IMR-90 (cell line): ENCODE measurements around the gene METTL5. TPM values are rescaled to one million over a fixed set of nuclear protein-coding genes. Genes with fewer than 3 reads are reported as not detected.

Experiments
- ATAC-seq: fragments of 200-7000 bp; cut with Tn5 transposase; 2 replicates; pipeline ENCODE4 v1.9.1; 2020; ENCODE audit warnings: low read depth, mild to moderate bottlenecking, moderate library complexity
- BruUV-seq: library from RNA; stranded (reverse); fragments of 400-500 nt; replicated peaks from 2 replicates; lab custom pipeline; 2021; lab: Mats Ljungman, UMichigan
- CTCF ChIA-PET: fragments of 300-600 bp; formaldehyde crosslinking; extraction: SDS; loops from one replicate; lab custom pipeline; 2021; ENCODE audit warnings: antibody characterized with exemption; lab: Yijun Ruan, JAX
- POLR2A ChIA-PET: fragments of 300-600 bp; sonication (Branson Sonifier 250); formaldehyde crosslinking; loops from one replicate; lab custom pipeline; 2022; ENCODE audit warnings: antibody characterized with exemption; ENCODE audit not compliant: unreplicated experiment; lab: Charles Lee
- DNase-seq: peaks from one replicate; pipeline ENCODE4 v3.0.0; 2013
- H2AFZ ChIP-seq: replicated peaks from 2 replicates; pipeline ENCODE3; 2013; ENCODE audit warnings: low read length, mild to moderate bottlenecking; ENCODE audit not compliant: poor library complexity
- H2AK5ac ChIP-seq: 2 replicates; pipeline ENCODE4 v1.6.1; 2013; ENCODE audit warnings: low read depth, low read length, inconsistent platforms
- H2AK9ac ChIP-seq: replicated peaks from 2 replicates; pipeline ENCODE3; 2013; ENCODE audit warnings: mild to moderate bottlenecking, low read depth, low read length, moderate library complexity; ENCODE audit not compliant: poor library complexity
- H2BK120ac ChIP-seq: 2 replicates; pipeline ENCODE4 v1.6.1; 2013; ENCODE audit warnings: low read depth, low read length, inconsistent platforms
- H2BK15ac ChIP-seq: 3 replicates; pipeline ENCODE4 v1.6.1; 2013; ENCODE audit warnings: low read depth, low read length, inconsistent platforms
- H2BK20ac ChIP-seq: 2 replicates; pipeline ENCODE4 v1.6.1; 2013; ENCODE audit warnings: low read depth, mild to moderate bottlenecking, inconsistent platforms, low read length, moderate library complexity
- H2BK5ac ChIP-seq: 2 replicates; pipeline ENCODE4 v1.6.1; 2013; ENCODE audit warnings: mild to moderate bottlenecking, low read depth, low read length, inconsistent platforms; ENCODE audit not compliant: poor library complexity, severe bottlenecking
- H3K14ac ChIP-seq: replicated peaks from 2 replicates; pipeline ENCODE4 v1.6.1; 2013; ENCODE audit warnings: low read depth, low read length, inconsistent platforms
- H3K18ac ChIP-seq: 2 replicates; pipeline ENCODE4 v1.6.1; 2013; ENCODE audit warnings: low read depth, low read length, control low read depth
- H3K23ac ChIP-seq: 2 replicates; pipeline ENCODE4 v1.6.1; 2013; ENCODE audit warnings: low read depth, low read length, inconsistent platforms
- H3K27ac ChIP-seq: 2 replicates; pipeline ENCODE4 v1.5.1; 2013; ENCODE audit warnings: mild to moderate bottlenecking, control low read depth, low read length; ENCODE audit not compliant: insufficient read depth
- H3K27me3 ChIP-seq: 2 replicates; pipeline ENCODE4 v1.6.1; 2013; ENCODE audit warnings: low read length; ENCODE audit not compliant: control insufficient read depth, insufficient read depth
- H3K36me3 ChIP-seq: 2 replicates; pipeline ENCODE4 v1.6.1; 2013; ENCODE audit warnings: low read length, mixed read lengths; ENCODE audit not compliant: control insufficient read depth, insufficient read depth
- H3K4ac ChIP-seq: 2 replicates; pipeline ENCODE4 v1.6.1; 2013; ENCODE audit warnings: low read depth, low read length, inconsistent platforms
- H3K4me1 ChIP-seq: 2 replicates; pipeline ENCODE4 v1.6.1; 2013; ENCODE audit warnings: low read length, mixed read lengths; ENCODE audit not compliant: control insufficient read depth, insufficient read depth
- H3K4me2 ChIP-seq: 2 replicates; pipeline ENCODE4 v1.6.1; 2013; ENCODE audit warnings: low read depth, mild to moderate bottlenecking, control low read depth, low read length, moderate library complexity
- H3K4me3 ChIP-seq: 2 replicates; pipeline ENCODE4 v1.5.1; 2013; ENCODE audit warnings: low read depth, mild to moderate bottlenecking, control low read depth, low read length, moderate library complexity; ENCODE audit not compliant: insufficient read depth
- H3K56ac ChIP-seq: 2 replicates; pipeline ENCODE4 v1.6.1; 2013; ENCODE audit warnings: low read length, inconsistent platforms; ENCODE audit not compliant: insufficient read depth; ENCODE audit errors: extremely low read depth
- H3K79me1 ChIP-seq, 2 experiments: 2 replicates each; pipeline ENCODE4 v1.6.1; 2013; ENCODE audit warnings: low read length in 2 of 2, inconsistent platforms in 1 of 2, low read depth in 1 of 2
- H3K9ac ChIP-seq: 2 replicates; pipeline ENCODE4 v1.6.1; 2013; ENCODE audit warnings: low read depth, low read length, control low read depth
- H3K9me1 ChIP-seq: 2 replicates; pipeline ENCODE4 v1.6.1; 2013; ENCODE audit warnings: low read length, inconsistent platforms; ENCODE audit not compliant: insufficient read depth
- H3K9me3 ChIP-seq: 2 replicates; pipeline ENCODE4 v1.6.1; 2013; ENCODE audit warnings: low read length; ENCODE audit not compliant: control insufficient read depth, insufficient read depth
- H4K20me1 ChIP-seq: 2 replicates; pipeline ENCODE4 v1.6.1; 2013; ENCODE audit warnings: low read length, inconsistent platforms; ENCODE audit not compliant: insufficient read depth
- H4K5ac ChIP-seq: 2 replicates; pipeline ENCODE4 v1.6.1; 2013; ENCODE audit warnings: mild to moderate bottlenecking, low read depth, low read length, control low read depth
- H4K8ac ChIP-seq, 2 experiments: 2 replicates each; pipeline ENCODE4 v1.6.1; 2013; ENCODE audit warnings: low read depth in 2 of 2, low read length in 2 of 2, control low read depth in 1 of 2, inconsistent platforms in 1 of 2
- H4K91ac ChIP-seq: 2 replicates; pipeline ENCODE4 v1.6.1; 2013; ENCODE audit warnings: low read depth, low read length, inconsistent platforms; ENCODE audit not compliant: insufficient read depth
- CEBPB ChIP-seq: IDR thresholded peaks from 2 replicates; pipeline ENCODE4 v1.6.1; 2012; ENCODE audit warnings: low read depth, low read length, improper control_type of control experiment
- FOS ChIP-seq: fragments of 150-350 bp; IDR thresholded peaks from 2 replicates; pipeline ENCODE4 v1.6.1; 2016; ENCODE audit warnings: low read depth, low read length
- MAZ ChIP-seq: IDR thresholded peaks from 2 replicates; pipeline ENCODE4 v1.6.1; 2012; ENCODE audit warnings: low read depth, mild to moderate bottlenecking, low read length, improper control_type of control experiment, moderate library complexity, borderline replicate concordance
- RCOR1 ChIP-seq: IDR thresholded peaks from 2 replicates; pipeline ENCODE4 v1.6.1; 2012; ENCODE audit warnings: mild to moderate bottlenecking, low read length, improper control_type of control experiment; ENCODE audit not compliant: insufficient replicate concordance
- WGBS, 2 experiments: methylation state at CpG; one replicate each; pipeline versions ENCODE4 v1.1.5 to v1.1.7; 2013; ENCODE audit warnings: missing lambda C conversion rate in 2 of 2; ENCODE audit not compliant: insufficient read length in 1 of 2; ENCODE audit errors: extremely low coverage in 2 of 2; 5-methylcytosine and 5-hydroxymethylcytosine counted together
- dilution Hi-C: fragments of 300-500 bp; cut with HindIII; formaldehyde crosslinking; loops from one replicate; pipeline ENCODE4 v1.14.3; 2018; ENCODE audit warnings: low sequenced_read_pairs; ENCODE audit not compliant: unreplicated experiment
- in situ Hi-C: fragments of 300-500 bp; cut with MboI; formaldehyde crosslinking; loops from 3 replicates; pipeline ENCODE4 v1.14.3; 2019; ENCODE audit warnings: low sequenced_read_pairs, inconsistent platforms, mixed read lengths
- intact Hi-C: fragments of 100-400 bp; cut with micrococcal nuclease; formaldehyde crosslinking; loops from 2 replicates; pipeline ENCODE4 v1.10.0; 2022
- polyA plus RNA-seq, 3 experiments: library from polyadenylated mRNA; depleted of rRNA; stranded (reverse); fragments of >200 nt; gene quantifications; 2 replicates each; pipeline ENCODE4 v1.2.3, GENCODE V29; 2012; ENCODE audit warnings: low replicate concordance in 1 of 3
- total RNA-seq: library from RNA; depleted of rRNA; stranded (reverse); fragments of >200 nt; gene quantifications from 2 replicates; pipeline ENCODE4 v1.2.3, GENCODE V29; 2012

The METTL5 gene
- total and polyA plus RNA-seq, 2 of the 4 experiments (the other 2 are of a cell fraction): 38.3 to 49.8 TPM

GRCh38 chr2:169815849-169816248, 8.9 kb downstream of the METTL5 start:
- Histone ChIP-seq H3K4me1 (peaks cover 2% of the 10 kb centered on the region), H2BK15ac (no peak overlapping the region), H4K8ac (no peak overlapping the region), H3K56ac (no peak overlapping the region), H3K14ac (no peak overlapping the region), H3K23ac (no peak overlapping the region), H3K36me3 (peaks cover 28% of the 10 kb centered on the region), H2BK20ac (no peak overlapping the region), H3K9me3 (no peaks in the 10 kb centered on the region), H3K27me3 (no peaks in the 10 kb centered on the region), H3K18ac (no peak overlapping the region), H3K9me1 (0 out of 2 replicates have a peak, but pooled peaks cover 3% of the 10 kb centered on the region), H2BK5ac (no peak overlapping the region), H3K79me1 (peaks cover 3 to 32% of the 10 kb centered on the region in 2 experiments; a peak in 2 of 4 replicates), H2BK120ac (no peak overlapping the region), H4K91ac (no peak overlapping the region), H4K20me1 (no peaks in the 10 kb centered on the region; the same call in 1 of the 2 replicates), H2AK5ac (no peak overlapping the region), H2AFZ (no peak overlapping the region), H3K27ac (no peak overlapping the region), H2AK9ac (no peak overlapping the region), H3K4me2 (no peak overlapping the region), H4K5ac (no peak overlapping the region), H3K4ac (no peak overlapping the region), H3K4me3 (no peak overlapping the region), H3K9ac (no peak overlapping the region)
- dilution Hi-C loops (no loop called here), intact Hi-C loops (no loop called here), in situ Hi-C loops (loop anchor here (25.0 kb wide), 1 partner anchor 1121 kb away; the partner anchor contains the start of gene GORASP2)
- DNase-seq (peak; percentile 85), ATAC-seq (peak; percentile 80; the same call in 1 of the 2 replicates)
- WGBS, 2 experiments: no CpG with 5 or more reads among the region's 1 CpG
- POLR2A ChIA-PET: no interaction called here
- BruUV-seq: no TSS peak
- TF ChIP-seq CEBPB (peak; percentile 87), MAZ (no peak), RCOR1 (no peak), FOS (0 out of 2 replicates have a peak, but pooled peaks have one; percentile 22)
- CTCF ChIA-PET: interaction anchor here (0.9 kb wide), 1 partner anchor 8 kb away, joined by 3 read pairs; the partner anchor contains the start of gene METTL5
